Ramos (cell line): ENCODE data around the gene ING3.

Source experiments
- in situ Hi-C: fragments of 300-500 bp; cut with MboI; formaldehyde crosslinking; loops from one replicate; pipeline ENCODE4 v1.14.3; 2022; ENCODE audit warnings: low sequenced_read_pairs; ENCODE audit not compliant: unreplicated experiment

The ING3 gene

DNA sequence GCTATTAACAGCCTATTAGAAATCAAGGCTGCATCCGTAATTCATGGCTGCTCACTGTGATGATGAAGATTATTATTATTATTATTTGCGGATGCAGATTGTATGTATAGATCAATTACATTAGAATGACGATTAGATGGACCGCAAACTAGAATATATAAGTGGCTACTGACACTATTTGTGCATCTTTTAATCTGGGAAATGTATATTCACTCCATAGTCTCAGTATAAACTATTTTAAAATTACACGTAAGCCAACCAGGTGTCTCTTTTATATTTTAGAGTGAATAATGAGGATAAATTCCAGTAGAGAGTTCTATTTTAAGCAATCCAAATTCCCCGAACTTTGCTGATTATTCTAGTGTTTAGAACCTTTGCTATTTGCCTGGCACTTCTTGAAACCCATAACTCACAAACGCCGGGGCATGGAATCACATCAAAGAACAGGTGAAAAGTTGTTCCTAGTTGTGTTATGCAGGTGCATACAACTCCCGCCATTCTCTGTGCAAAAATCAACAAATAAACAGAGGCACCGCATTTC, 509 bp upstream of the ING3 start:
- in situ Hi-C loops, result loop anchor here (25.0 kb wide), 1 partner anchor 437 kb away; the partner anchor contains the start of gene FAM3C

DNA sequence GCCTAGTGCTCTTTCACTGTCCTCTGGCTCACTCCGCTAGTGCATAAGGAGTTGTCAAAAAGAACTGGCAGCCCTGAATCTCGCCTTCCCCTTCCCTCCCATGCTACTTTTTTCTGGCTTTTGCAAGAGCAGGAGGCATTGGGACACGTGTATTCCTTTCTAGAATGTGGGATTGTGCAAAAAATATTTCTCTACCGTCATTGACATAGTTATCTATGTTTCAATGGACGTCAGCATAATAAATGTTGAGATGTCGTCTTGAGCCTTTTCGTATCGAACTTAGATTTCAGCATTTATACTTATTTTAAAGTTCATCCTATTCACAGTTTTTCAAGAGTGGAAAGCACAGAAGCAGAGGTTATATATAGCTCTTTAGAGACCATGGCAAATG, 727 bp downstream of the ING3 start:
- in situ Hi-C loops, result loop anchor here (25.0 kb wide), 1 partner anchor 436 kb away; the partner anchor contains the start of gene FAM3C

DNA sequence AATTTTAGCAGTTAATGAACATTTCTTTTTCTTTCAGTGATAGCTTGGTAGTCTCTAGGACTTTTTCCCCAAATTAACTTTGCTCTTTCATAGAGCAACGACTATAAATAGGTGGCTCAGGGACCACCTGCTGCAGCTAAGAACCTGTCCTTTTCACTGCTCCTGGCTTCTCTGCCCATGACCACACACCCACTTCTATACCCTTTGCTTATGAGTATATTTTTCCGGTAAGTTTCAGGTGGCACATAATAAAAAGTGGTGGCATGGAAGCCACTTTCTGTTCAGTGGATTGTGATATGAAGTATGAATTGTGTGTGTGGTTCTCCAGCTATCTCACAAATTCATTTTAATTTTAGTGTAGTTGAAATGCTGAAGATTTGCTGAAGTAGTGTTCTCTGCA, 1.2 kb downstream of the ING3 start:
- in situ Hi-C loops, result loop anchor here (25.0 kb wide), 1 partner anchor 435 kb away; the partner anchor contains the start of gene FAM3C

DNA sequence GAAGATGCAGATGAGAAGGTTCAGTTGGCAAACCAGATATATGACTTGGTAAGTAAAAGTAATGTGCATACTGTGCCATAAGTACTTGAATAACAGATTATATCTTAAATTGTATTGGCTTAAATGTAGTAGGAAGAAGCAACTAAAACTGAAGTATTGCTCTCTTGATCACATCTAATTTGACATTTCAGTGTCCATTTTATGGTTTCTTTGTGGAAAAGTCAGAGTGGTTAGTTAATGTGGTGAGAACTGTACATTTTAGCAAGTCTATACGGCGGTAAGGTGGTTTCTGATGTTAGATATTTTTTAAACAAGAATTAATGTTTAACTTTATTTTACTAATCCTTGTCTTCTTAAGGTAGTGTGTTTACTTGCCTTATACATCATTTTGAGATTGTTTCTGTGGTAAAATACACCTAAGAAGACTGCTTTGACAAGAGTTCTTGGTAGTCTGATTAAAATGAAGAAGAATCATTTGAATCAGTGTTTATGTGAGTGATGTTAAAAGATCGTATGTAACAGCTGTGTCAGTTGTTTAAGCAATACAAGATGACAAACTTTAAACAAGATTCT, 5.1 kb downstream of the ING3 start:
- in situ Hi-C loops, result loop anchor here (25.0 kb wide), 1 partner anchor 432 kb away; the partner anchor contains the start of gene FAM3C

DNA sequence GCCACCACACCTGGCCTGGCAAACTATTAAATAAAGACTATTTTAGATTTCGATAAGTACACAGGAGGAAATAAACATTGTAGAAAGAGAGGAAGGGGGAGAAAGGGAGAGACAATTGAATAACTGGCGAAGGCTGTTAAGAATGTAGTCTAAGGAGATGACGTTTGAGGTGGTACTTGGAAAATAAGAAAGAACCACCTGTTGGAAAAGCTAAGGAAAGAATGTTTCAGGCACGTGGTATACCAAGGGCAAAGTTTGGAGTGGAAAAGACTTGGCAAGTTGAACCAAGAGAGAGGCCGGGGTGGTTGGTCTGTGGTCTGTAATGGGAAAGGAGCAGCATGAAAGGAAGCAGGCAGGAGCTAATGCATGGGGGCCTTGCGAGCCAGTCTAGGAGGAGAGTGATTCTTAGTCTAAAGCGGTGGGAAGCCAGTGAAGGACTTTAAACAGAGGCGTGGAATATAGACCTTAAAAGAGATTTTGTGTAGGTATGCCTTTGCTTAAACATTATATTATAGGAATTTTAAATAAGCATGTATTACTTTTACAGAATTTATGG, 9.4 kb downstream of the ING3 start:
- in situ Hi-C loops, result loop anchor here (25.0 kb wide), 1 partner anchor 427 kb away; the partner anchor contains the start of gene FAM3C

DNA sequence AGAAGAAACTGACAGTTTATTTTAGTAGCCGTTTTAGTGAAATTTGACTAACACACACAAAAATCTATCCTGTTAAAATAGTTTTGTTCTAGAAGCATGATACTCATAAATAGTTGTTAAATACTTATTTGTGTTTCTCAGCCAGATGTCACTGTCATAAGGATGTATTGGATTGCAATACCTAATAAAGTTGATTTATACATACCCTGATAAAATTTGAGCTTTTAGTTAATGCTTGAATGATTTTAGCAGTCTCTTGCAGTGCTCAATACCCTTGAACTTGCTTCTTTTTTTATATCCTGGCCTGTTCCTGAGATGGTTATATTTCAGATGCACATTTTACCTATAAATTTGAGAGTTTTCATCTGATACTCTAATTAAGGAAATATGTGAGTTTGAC, 10.1 kb downstream of the ING3 start:
- in situ Hi-C loops, result loop anchor here (25.0 kb wide), 1 partner anchor 427 kb away; the partner anchor contains the start of gene FAM3C

DNA sequence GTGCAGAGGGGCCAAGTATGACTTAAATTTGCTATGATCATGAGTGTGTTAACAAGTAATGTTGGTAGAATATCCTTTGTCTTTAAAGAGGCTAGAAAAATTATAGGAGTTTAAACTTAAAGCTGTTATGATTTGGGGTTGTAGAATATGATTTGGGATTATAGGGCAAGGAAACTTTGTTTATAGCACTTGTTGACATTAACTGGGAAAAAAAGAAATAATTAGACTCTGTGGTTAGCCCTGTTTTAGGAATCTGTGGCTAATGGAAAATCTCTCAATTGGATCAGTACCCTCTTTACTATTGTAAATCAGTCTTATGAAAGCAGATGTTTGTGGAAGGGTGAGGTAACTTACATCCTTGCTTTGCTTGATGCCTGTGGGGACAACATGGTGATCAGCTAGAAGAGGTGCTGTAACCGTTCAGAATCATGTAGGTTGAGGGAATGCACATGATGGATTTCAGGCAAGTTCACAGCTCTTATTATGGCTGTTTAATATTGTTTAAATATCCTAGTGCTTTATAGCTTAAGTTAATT, 11.1 kb downstream of the ING3 start:
- in situ Hi-C loops, result loop anchor here (25.0 kb wide), 1 partner anchor 426 kb away; the partner anchor contains the start of gene FAM3C

DNA sequence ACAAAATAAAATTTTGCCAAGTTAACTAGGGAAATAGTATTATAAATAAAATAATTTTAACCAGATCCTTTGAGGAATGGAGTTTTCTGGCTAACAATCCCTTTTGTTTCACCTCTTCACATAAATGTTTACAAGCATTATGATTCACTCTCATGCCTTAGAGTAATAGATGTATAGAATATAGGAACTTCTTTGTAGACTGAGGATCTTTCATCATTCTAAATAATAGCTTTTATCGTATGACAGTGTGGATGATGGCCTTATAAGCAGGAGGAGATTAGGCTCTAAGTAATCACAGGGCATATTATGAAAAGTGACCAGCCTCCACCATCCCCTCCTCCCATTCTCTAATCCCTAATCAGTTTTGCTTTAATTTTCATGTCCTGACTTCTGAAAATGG, 13.5 kb downstream of the ING3 start:
- in situ Hi-C loops, result loop anchor here (25.0 kb wide), 1 partner anchor 423 kb away; the partner anchor contains the start of gene FAM3C

DNA sequence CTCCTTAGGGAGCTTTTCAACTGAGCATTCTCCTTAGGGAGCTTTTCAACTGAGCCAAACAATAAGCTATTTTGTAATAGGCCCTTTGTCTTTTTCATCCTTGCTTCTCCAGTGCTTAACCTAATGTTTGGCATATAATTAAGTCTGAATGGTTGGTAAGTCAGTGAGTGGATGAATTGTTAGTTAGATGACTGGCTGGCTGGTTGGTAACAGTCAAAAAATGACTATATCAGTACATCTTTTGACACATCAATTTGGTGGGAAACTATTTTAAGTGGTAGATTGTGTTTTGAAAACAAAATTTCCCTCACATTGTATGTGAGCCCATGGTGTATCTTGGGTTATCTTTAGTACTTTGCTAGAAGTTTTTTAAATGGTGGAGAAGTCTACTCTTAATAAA, 16.4 kb downstream of the ING3 start:
- in situ Hi-C loops, result loop anchor here (25.0 kb wide), 1 partner anchor 420 kb away; the partner anchor contains the start of gene FAM3C

DNA sequence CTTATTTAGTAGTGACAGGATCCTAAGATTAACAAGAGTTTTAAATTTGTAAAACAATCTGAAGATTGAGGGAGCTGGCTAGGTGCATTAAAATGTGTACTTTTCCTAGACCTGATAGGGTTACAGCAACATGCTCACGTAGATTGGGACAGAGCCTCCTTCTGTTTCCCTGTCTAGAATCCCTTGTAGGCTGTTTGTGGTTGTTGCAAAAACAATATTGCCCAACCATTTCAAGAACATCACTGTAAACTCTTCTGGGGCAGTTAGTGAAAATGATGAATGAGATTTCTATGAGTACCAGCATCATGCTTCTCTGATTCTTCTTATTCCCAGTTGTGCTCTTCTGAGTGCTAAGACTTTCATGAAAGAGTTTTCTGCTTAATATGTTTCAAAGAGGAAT, 23.3 kb downstream of the ING3 start:
- in situ Hi-C loops, result loop anchor here (25.0 kb wide), 1 partner anchor 413 kb away; the partner anchor contains the start of gene FAM3C

DNA sequence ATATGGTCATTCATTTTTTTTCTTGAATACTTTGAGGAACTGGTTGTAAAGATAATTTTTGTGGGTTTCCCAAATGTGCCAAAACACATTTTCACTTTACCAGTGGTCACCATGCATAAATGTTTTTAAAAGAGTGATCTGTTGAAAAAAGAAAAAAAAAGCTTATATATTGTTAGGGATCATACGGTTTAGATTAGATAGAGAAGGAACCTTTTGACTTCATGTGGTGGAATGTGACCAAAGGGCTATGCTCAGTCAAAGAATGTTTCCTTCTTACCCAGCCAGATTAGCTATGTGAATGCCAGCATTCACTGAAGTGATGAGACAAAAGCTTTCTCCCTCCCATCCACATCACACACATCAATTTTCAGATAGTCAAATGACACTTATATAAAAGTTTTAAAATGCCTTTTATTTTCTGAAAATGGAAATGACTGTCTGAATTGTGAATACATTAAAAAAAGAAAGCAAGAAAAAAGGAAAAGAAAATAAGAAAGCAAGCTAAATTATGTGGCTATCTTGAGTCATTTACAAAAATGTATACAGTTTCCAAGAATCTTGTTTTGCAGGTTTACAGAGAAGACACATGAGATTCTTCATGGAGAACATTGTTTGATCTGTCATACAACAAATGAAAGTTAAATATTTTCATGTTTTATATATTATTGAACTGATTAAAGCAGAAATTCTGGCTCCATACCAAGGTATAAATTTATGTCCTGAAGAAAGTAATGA, 29.4 kb downstream of the ING3 start:
- in situ Hi-C loops, result loop anchor here (10.0 kb wide), 1 partner anchor 125 kb away; no protein-coding TSS in a partner anchor

DNA sequence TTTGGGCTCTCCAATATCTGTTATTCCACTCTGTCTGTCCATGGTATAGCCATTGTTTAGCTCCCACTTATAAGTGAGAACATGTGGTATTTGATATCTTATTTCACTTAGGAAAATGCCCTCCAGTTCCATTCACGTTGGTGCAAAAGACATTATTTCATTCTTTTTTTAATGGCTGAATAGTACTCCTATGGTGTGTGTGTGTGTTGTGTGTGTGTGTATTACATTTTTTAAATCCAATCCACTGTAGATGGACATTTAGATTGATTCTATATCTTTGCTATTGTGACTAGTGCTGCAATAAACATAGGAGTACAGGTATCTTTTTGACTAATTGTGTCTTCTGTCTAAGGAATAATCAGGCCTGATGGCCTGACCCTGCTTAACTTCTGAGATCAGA, 30.5 kb downstream of the ING3 start:
- in situ Hi-C loops, result loop anchor here (10.0 kb wide), 1 partner anchor 124 kb away; no protein-coding TSS in a partner anchor

DNA sequence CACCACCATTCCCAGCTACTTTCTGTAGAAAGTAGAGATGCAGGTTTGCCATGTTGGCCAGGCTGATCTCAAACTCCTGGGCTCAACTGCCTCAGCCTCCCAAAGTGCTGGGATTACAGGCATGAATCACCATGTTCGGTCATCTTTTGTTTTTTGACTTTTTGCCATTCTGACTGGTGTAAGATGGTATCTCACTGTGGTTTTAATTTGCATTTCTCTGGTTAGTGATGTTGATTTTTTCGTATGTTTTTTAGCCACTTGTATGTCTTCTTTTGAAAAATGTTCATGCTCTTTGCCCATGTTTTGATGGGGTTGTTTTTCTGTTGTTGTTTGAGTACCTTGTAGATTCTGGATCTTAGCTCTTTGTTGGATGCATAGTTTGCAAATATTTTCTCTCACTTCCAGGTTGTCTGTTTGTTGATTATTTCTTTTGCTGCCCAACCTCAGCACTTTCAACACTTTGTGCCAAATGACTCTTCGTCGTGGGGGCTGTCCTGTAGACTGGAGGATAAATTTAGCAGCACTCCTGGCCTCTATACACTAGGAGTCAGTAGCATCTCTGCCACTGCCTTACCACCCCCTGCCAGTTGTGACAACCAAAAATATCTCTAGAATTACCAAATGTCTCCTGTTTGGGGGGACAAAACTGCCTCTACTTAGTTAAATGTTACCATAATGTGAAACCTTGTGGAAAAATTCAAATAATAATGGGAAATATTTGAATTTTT, 31.5 kb downstream of the ING3 start:
- in situ Hi-C loops, result loop anchor here (10.0 kb wide), 1 partner anchor 123 kb away; no protein-coding TSS in a partner anchor

DNA sequence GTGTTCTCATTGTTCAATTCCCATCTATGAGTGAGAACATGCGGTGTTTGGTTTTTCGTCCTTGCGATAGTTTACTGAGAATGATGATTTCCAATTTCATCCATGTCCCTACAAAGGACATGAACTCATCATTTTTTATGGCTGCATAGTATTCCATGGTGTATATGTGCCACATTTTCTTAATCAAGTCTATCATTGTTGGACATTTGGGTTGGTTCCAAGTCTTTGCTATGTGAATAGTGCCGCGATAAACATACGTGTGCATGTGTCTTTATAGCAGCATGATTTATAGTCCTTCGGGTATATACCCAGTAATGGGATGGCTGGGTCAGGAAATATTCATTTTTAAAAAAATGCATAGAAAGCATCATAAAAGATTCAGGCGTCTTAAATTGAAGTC, 33.0 kb downstream of the ING3 start:
- in situ Hi-C loops, result loop anchor here (10.0 kb wide), 1 partner anchor 121 kb away; no protein-coding TSS in a partner anchor

DNA sequence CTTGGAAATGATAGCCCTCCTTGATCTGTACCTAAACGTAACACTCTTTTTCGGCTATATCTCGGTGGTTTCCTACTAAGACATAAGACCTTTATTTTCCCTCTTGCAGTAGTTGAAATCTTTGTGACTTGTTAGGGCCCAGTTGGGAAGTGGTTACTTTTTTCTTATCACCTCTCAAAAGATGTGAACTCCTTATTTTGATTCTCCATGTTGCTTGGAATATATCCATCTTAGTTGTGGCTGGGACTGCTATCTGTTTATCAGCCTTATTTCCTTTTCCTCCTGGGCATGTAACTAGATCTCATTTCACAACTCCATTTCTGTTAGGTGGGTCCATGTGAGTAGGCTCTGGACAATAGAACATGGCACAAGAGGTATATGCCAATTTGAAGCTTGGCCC, 33.8 kb downstream of the ING3 start:
- in situ Hi-C loops, result loop anchor here (10.0 kb wide), 1 partner anchor 120 kb away; no protein-coding TSS in a partner anchor

DNA sequence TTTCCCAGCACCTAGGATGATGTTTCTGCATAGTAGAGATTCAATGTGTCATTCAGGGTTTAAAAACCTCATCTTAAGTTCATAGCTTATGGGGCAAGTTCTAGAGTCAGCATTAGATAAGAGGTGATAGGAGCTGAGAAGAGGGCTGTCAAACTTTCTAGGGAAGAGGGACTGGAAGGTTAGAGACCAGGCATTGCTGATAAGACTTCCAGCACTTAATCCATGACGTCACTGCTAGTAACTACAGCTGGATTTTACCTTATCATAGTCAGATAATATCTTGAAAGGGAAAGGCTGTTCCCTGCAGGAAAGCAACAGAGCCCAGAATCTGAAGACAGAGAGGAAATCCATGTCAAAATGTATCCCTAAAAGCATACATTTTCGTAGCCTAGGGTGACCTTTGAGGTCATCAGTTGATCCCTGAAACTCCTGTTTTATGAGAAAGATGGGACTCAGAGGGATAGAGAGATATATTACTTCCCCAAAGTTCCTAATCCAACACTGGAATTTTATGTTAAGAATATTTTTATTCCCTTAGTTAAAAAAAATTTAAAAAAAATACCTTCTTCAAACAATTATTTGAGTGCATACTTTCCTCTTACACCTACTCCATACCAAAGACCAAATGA, 34.7 kb downstream of the ING3 start:
- in situ Hi-C loops, result loop anchor here (10.0 kb wide), 1 partner anchor 120 kb away; no protein-coding TSS in a partner anchor

DNA sequence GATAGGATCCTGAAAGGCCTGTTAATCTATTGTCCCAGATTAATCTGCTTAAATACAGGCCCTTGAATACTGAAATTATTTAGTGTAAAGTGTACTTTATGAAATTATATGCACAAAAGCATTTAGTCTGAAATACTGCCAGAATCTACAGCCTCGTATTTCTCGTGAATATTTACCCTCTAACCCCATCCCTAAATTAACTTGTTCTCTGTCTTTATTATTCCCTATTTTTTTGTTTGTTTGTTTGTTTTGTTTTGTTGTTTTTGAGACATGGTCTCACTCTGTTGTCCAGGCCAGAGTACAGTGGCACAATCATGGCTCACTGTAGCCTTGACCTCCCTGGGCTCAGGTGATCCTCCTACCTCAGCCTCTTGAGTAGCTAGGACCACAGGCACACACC, 35.3 kb downstream of the ING3 start:
- in situ Hi-C loops, result loop anchor here (10.0 kb wide), 1 partner anchor 119 kb away; no protein-coding TSS in a partner anchor

DNA sequence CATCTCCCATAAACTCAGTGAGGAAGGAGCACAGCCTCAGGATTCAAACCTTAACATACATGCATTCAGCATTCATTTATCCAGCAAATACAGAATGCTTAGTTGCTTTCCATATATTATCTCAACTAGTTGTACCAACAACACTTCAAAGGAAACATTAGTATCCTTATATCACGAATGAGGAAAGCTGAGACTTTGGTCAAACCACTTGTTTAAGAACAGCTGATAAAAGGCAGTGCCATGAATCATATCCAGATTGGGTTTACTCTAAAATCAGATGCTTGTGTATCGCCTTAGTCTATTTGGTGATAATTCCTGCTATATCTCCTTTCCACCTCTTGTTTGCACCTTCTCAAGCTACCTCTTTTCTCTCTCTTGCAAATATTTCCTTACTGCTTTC, 36.1 kb downstream of the ING3 start:
- in situ Hi-C loops, result loop anchor here (10.0 kb wide), 1 partner anchor 118 kb away; no protein-coding TSS in a partner anchor

DNA sequence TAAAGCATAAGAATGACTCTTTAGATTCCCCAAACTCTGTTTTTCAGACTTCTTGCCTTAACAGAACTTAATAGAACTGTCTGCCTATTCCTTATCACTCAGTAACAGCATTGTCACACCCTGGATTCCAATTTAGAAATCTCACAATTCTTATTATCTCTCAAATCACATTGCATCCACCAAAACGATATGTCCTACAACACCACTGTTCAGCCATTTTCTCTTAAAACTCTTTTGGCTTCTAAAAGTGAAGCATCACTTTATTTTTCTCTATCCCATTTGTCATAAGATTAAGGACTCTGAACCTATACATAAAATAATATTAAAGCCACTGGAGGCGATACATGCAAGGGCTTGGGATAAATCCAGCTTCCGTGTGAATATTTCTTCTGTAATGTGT, 36.7 kb downstream of the ING3 start:
- in situ Hi-C loops, result loop anchor here (10.0 kb wide), 1 partner anchor 118 kb away; no protein-coding TSS in a partner anchor
